ENCODE measurements around the gene DFFA. TPM values are rescaled to one million over a fixed set of nuclear protein-coding genes. Genes with fewer than 3 reads are reported as not detected.
"Not testable (repeated sequence)": the region's sequence is repeated elsewhere in the genome, so short reads cannot be mapped to it uniquely, and the experiment has no call there.

Gene DFFA
- total RNA-seq, 2 donors from 2014 or later, result 19.2 to 38.0 TPM

GRCh38 chr1:10424651-10425050 lies 47.7 kb downstream of the DFFA start:
- DNase-seq, result no peak
- H3K4me3 ChIP-seq, result no peak overlapping the region
- no peaks in the 10 kb centered on the region for H3K27me3 ChIP-seq
- no peaks in the 10 kb centered on the region for H3K4me1 ChIP-seq
- H3K36me3 ChIP-seq, result peaks cover 3% of the 10 kb centered on the region
- intact Hi-C loops (cut with DNase I), result no loop called here
- no peak for TF ChIP-seq CTCF (IDR thresholded peaks at IDR 0.05)
- no peak overlapping the region for H3K27ac ChIP-seq
- H3K9me3 ChIP-seq, result no peaks in the 10 kb centered on the region
- no peak overlapping the region for H3K9ac ChIP-seq (ENCODE audit: low read depth in 2 of 2, low read length in 2 of 2)

- Histone ChIP-seq H3K9ac (ENCODE audit: low read depth in 2 of 2, low read length in 2 of 2) (no peak overlapping the region), H3K4me1 (no peaks in the 10 kb centered on the region), H3K4me3 (no peak overlapping the region), H3K36me3 (peaks cover 7% of the 10 kb centered on the region), H3K27ac (no peak overlapping the region), H3K9me3 (no peaks in the 10 kb centered on the region), H3K27me3 (no peaks in the 10 kb centered on the region)
- intact Hi-C loops (cut with DNase I), result no loop called here
- no peak for TF ChIP-seq CTCF (IDR thresholded peaks at IDR 0.05)
- DNase-seq, result peak; percentile 38
These were observed 48.3 kb downstream of the DFFA start for GRCh38 chr1:10424034-10424433.

GRCh38 chr1:10421637-10422036 lies 50.7 kb downstream of the DFFA start:
- intact Hi-C loops (cut with DNase I), result no loop called here
- no peaks in the 10 kb centered on the region for H3K4me1 ChIP-seq

GRCh38 chr1:10419351-10419750 lies 53.0 kb downstream of the DFFA start:
- Histone ChIP-seq H3K36me3 (peaks cover 16% of the 10 kb centered on the region), H3K4me1 (no peaks in the 10 kb centered on the region), H3K27ac (no peak overlapping the region), H3K9ac (ENCODE audit: low read depth in 2 of 2, low read length in 2 of 2) (no peak overlapping the region), H3K9me3 (no peaks in the 10 kb centered on the region), H3K27me3 (no peaks in the 10 kb centered on the region), H3K4me3 (no peak overlapping the region)
- DNase-seq, result no peak
- intact Hi-C loops (cut with DNase I), result no loop called here
- TF ChIP-seq CTCF (IDR thresholded peaks at IDR 0.05), result no peak

More at GRCh38 chr1:10421637-10422036, 50.7 kb downstream of the DFFA start:
- no peak overlapping the region for H3K27ac ChIP-seq
- DNase-seq, result no peak
- no peaks in the 10 kb centered on the region for H3K9me3 ChIP-seq
- H3K36me3 ChIP-seq, result peaks cover 16% of the 10 kb centered on the region
- no peaks in the 10 kb centered on the region for H3K27me3 ChIP-seq
- H3K4me3 ChIP-seq, result no peak overlapping the region
- no peak for TF ChIP-seq CTCF (IDR thresholded peaks at IDR 0.05)
- no peak overlapping the region for H3K9ac ChIP-seq (ENCODE audit: low read depth in 2 of 2, low read length in 2 of 2)

- not testable (repeated sequence) for H3K4me3 ChIP-seq
These were observed 53.6 kb downstream of the DFFA start for GRCh38 chr1:10418741-10419140.

GRCh38 chr1:10415967-10416366 lies 56.4 kb downstream of the DFFA start:
- H3K27ac ChIP-seq; H3K9ac ChIP-seq (ENCODE audit: low read depth in 2 of 2, low read length in 2 of 2): not testable (repeated sequence)

More at GRCh38 chr1:10418741-10419140, 53.6 kb downstream of the DFFA start:
- H3K9ac ChIP-seq (ENCODE audit: low read depth in 2 of 2, low read length in 2 of 2); intact Hi-C loops (cut with DNase I); H3K27ac ChIP-seq; H3K9me3 ChIP-seq; H3K4me1 ChIP-seq; H3K27me3 ChIP-seq; DNase-seq: not testable (repeated sequence)
- H3K36me3 ChIP-seq, result peaks cover 16% of the 10 kb centered on the region

More at GRCh38 chr1:10415967-10416366, 56.4 kb downstream of the DFFA start:
- H3K27me3 ChIP-seq; H3K4me1 ChIP-seq; DNase-seq; H3K4me3 ChIP-seq; intact Hi-C loops (cut with DNase I); H3K9me3 ChIP-seq: not testable (repeated sequence)
- peaks cover 19% of the 10 kb centered on the region for H3K36me3 ChIP-seq
